Measurements from ENCODE around the gene NOTCH1.

- TF ChIP-seq CREB5 (CRISPR knock-in tag; IDR thresholded peaks at IDR 0.05; ENCODE audit: low read depth) (no peak), CSRNP3 (CRISPR knock-in tag; IDR thresholded peaks at IDR 0.05) (no peak), ARNTL (CRISPR knock-in tag; IDR thresholded peaks at IDR 0.05; ENCODE audit: borderline replicate concordance, low read depth) (no peak), ZFP30 (CRISPR knock-in tag; IDR thresholded peaks at IDR 0.05) (no peak), PATZ1 (CRISPR knock-in tag; IDR thresholded peaks at IDR 0.05; ENCODE audit: borderline replicate concordance) (no peak), TOX (CRISPR knock-in tag; IDR thresholded peaks at IDR 0.05; ENCODE audit: borderline replicate concordance) (no peak), RARB (CRISPR knock-in tag; IDR thresholded peaks at IDR 0.05) (no peak), ZC3H10 (CRISPR knock-in tag; IDR thresholded peaks at IDR 0.05) (no peak), GLIS3 (CRISPR knock-in tag; IDR thresholded peaks at IDR 0.05) (no peak)
Observed at GRCh38 chr9:136550439-136551289, 4.8 kb upstream of the NOTCH1 start.

Data from SK-N-SH treated with all-trans-retinoic acid at 6 μM for 48 hours (cell line).